ENCODE results near the gene FXR1.

FXR1 gene

GRCh38 chr3:180987344-180987743 is 74.9 kb downstream of the FXR1 start:
- no peak overlapping the region for H3K23ac ChIP-seq (ENCODE audit: low read length in 2 of 2)
- WGBS = 95% methylated on average over 2 of the region's 2 CpGs
- DNase-seq = no peak

GRCh38 chr3:180989291-180990163 is 77.1 kb downstream of the FXR1 start, which contains the start of gene DNAJC19:
Gene DNAJC19 (minus strand): TSS chr3:180989736. CDS start chr3:180989602, 134 bp downstream.
- Histone ChIP-seq H3K4me2 (ENCODE audit: low read length, poor library complexity, severe bottlenecking) (peak within 1 kb of the TSS; percentile 39), H3K4ac (ENCODE audit: low read depth in 1 of 2, low read length in 2 of 2) (no peak within 1 kb of the TSS), H2BK12ac (ENCODE audit: low read length in 2 of 2) (no peak within 1 kb of the TSS), H2AK5ac (ENCODE audit: low read length, severe bottlenecking) (no peak within 1 kb of the TSS), H2AFZ (ENCODE audit: low read depth, low read length) (peak within 1 kb of the TSS; percentile 56), H3K79me1 (replicated peaks; ENCODE audit: low read length, poor library complexity, severe bottlenecking) (peaks cover 2% of the 10 kb centered on the region), H3K4me3 (ENCODE audit: insufficient read depth in 1 of 2, low read depth in 1 of 2, low read length in 2 of 2) (peak within 1 kb of the TSS; percentile 89 to 95), H2BK15ac (ENCODE audit: low read depth, poor library complexity, severe bottlenecking) (peak within 1 kb of the TSS; percentile 77), H3K36me3 (ENCODE audit: control insufficient read depth in 1 of 2, insufficient read depth in 2 of 2, low read depth in 1 of 2, low read length in 2 of 2) (peaks cover 3 to 30% of the 10 kb centered on the region in 2 experiments), H3K27me3 (ENCODE audit: control insufficient read depth in 1 of 2, insufficient read depth in 1 of 2, low read length in 2 of 2) (peaks cover 0 to 3% of the 10 kb centered on the region in 2 experiments), H3K4me1 (ENCODE audit: control insufficient read depth, insufficient read depth, low read depth, low read length) (peaks cover 4% of the 10 kb centered on the region), H3K9ac (ENCODE audit: low read length) (peak within 1 kb of the TSS; percentile 93), H3K14ac (ENCODE audit: low read length in 2 of 2) (peak within 1 kb of the TSS in 1 of 2 experiments; percentile 53), H4K8ac (ENCODE audit: low read length) (peak within 1 kb of the TSS; percentile 78), H3K27ac (ENCODE audit: low read length, poor library complexity, severe bottlenecking) (peak within 1 kb of the TSS; percentile 73), H3K23ac (ENCODE audit: low read length in 2 of 2) (no peak within 1 kb of the TSS), H3K9me3 (ENCODE audit: control insufficient read depth, low read length) (no peaks in the 10 kb centered on the region), H2BK120ac (ENCODE audit: low read depth, low read length) (no peak within 1 kb of the TSS), H2BK5ac (ENCODE audit: low read depth, low read length, poor library complexity, severe bottlenecking) (no peak within 1 kb of the TSS), H3K18ac (ENCODE audit: low read depth in 1 of 2, low read length in 2 of 2) (peak within 1 kb of the TSS; percentile 37 to 64), H4K91ac (ENCODE audit: low read length) (peak within 1 kb of the TSS; percentile 55)
- 1% methylated on average over 27 of the region's 43 CpGs for WGBS
- peak; percentile 98 for DNase-seq

More at GRCh38 chr3:180987344-180987743, 74.9 kb downstream of the FXR1 start:
- Histone ChIP-seq H3K27me3 (ENCODE audit: control insufficient read depth in 1 of 2, insufficient read depth in 1 of 2, low read length in 2 of 2) (no peaks in the 10 kb centered on the region), H2BK120ac (ENCODE audit: low read depth, low read length) (no peak overlapping the region), H3K14ac (ENCODE audit: low read length in 2 of 2) (no peak overlapping the region), H3K4me1 (ENCODE audit: control insufficient read depth, insufficient read depth, low read depth, low read length) (peaks cover 4% of the 10 kb centered on the region), H2AK5ac (ENCODE audit: low read length, severe bottlenecking) (no peak overlapping the region), H3K9me3 (ENCODE audit: control insufficient read depth, low read length) (no peaks in the 10 kb centered on the region), H4K91ac (ENCODE audit: low read length) (no peak overlapping the region), H2BK12ac (ENCODE audit: low read length in 2 of 2) (no peak overlapping the region), H2BK5ac (ENCODE audit: low read depth, low read length, poor library complexity, severe bottlenecking) (no peak overlapping the region), H3K36me3 (ENCODE audit: control insufficient read depth in 1 of 2, insufficient read depth in 2 of 2, low read depth in 1 of 2, low read length in 2 of 2) (peaks cover 3 to 50% of the 10 kb centered on the region in 2 experiments), H4K8ac (ENCODE audit: low read length) (no peak overlapping the region), H3K79me1 (replicated peaks; ENCODE audit: low read length, poor library complexity, severe bottlenecking) (peaks cover 4% of the 10 kb centered on the region), H3K18ac (ENCODE audit: low read depth in 1 of 2, low read length in 2 of 2) (no peak overlapping the region), H2AFZ (ENCODE audit: low read depth, low read length) (no peak overlapping the region), H3K27ac (ENCODE audit: low read length, poor library complexity, severe bottlenecking) (no peak overlapping the region), H3K4ac (ENCODE audit: low read depth in 1 of 2, low read length in 2 of 2) (no peak overlapping the region), H2BK15ac (ENCODE audit: low read depth, poor library complexity, severe bottlenecking) (no peak overlapping the region), H3K4me3 (ENCODE audit: insufficient read depth in 1 of 2, low read depth in 1 of 2, low read length in 2 of 2) (no peak overlapping the region), H3K4me2 (ENCODE audit: low read length, poor library complexity, severe bottlenecking) (no peak overlapping the region), H3K9ac (ENCODE audit: low read length) (no peak overlapping the region)

GRCh38 chr3:180990505-180990904 is 78.0 kb downstream of the FXR1 start:
- 64% methylated on average over 1 of the region's 2 CpGs for WGBS
- Histone ChIP-seq H4K91ac (ENCODE audit: low read length) (no peak overlapping the region), H2BK12ac (ENCODE audit: low read length in 2 of 2) (no peak overlapping the region), H3K4me1 (ENCODE audit: control insufficient read depth, insufficient read depth, low read depth, low read length) (peaks cover 4% of the 10 kb centered on the region), H3K27me3 (ENCODE audit: control insufficient read depth in 1 of 2, insufficient read depth in 1 of 2, low read length in 2 of 2) (peaks cover 0 to 3% of the 10 kb centered on the region in 2 experiments), H2AK5ac (ENCODE audit: low read length, severe bottlenecking) (no peak overlapping the region), H3K4me2 (ENCODE audit: low read length, poor library complexity, severe bottlenecking) (no peak overlapping the region), H3K79me1 (replicated peaks; ENCODE audit: low read length, poor library complexity, severe bottlenecking) (peaks cover 2% of the 10 kb centered on the region), H2AFZ (ENCODE audit: low read depth, low read length) (no peak overlapping the region), H3K9ac (ENCODE audit: low read length) (peak overlapping the region; percentile 93), H3K14ac (ENCODE audit: low read length in 2 of 2) (no peak overlapping the region), H3K36me3 (ENCODE audit: control insufficient read depth in 1 of 2, insufficient read depth in 2 of 2, low read depth in 1 of 2, low read length in 2 of 2) (peaks cover 3 to 20% of the 10 kb centered on the region in 2 experiments), H2BK15ac (ENCODE audit: low read depth, poor library complexity, severe bottlenecking) (no peak overlapping the region), H3K18ac (ENCODE audit: low read depth in 1 of 2, low read length in 2 of 2) (no peak overlapping the region), H2BK5ac (ENCODE audit: low read depth, low read length, poor library complexity, severe bottlenecking) (no peak overlapping the region), H4K8ac (ENCODE audit: low read length) (no peak overlapping the region), H3K4ac (ENCODE audit: low read depth in 1 of 2, low read length in 2 of 2) (no peak overlapping the region), H2BK120ac (ENCODE audit: low read depth, low read length) (no peak overlapping the region), H3K4me3 (ENCODE audit: insufficient read depth in 1 of 2, low read depth in 1 of 2, low read length in 2 of 2) (peak overlapping the region in 1 of 2 experiments; percentile 95), H3K27ac (ENCODE audit: low read length, poor library complexity, severe bottlenecking) (no peak overlapping the region), H3K9me3 (ENCODE audit: control insufficient read depth, low read length) (no peaks in the 10 kb centered on the region), H3K23ac (ENCODE audit: low read length in 2 of 2) (no peak overlapping the region)
- no peak for DNase-seq

GRCh38 chr3:180996415-180996932 is 84.0 kb downstream of the FXR1 start:
- DNase-seq = no peak
- Histone ChIP-seq H3K4me2 (ENCODE audit: low read length, poor library complexity, severe bottlenecking) (no peak overlapping the region), H3K27me3 (ENCODE audit: control insufficient read depth in 1 of 2, insufficient read depth in 1 of 2, low read length in 2 of 2) (peaks cover 0 to 3% of the 10 kb centered on the region in 2 experiments), H3K9ac (ENCODE audit: low read length) (no peak overlapping the region), H3K14ac (ENCODE audit: low read length in 2 of 2) (no peak overlapping the region), H2AFZ (ENCODE audit: low read depth, low read length) (no peak overlapping the region), H3K23ac (ENCODE audit: low read length in 2 of 2) (no peak overlapping the region), H3K4ac (ENCODE audit: low read depth in 1 of 2, low read length in 2 of 2) (no peak overlapping the region), H3K18ac (ENCODE audit: low read depth in 1 of 2, low read length in 2 of 2) (no peak overlapping the region), H2BK15ac (ENCODE audit: low read depth, poor library complexity, severe bottlenecking) (no peak overlapping the region), H2BK120ac (ENCODE audit: low read depth, low read length) (no peak overlapping the region), H3K4me3 (ENCODE audit: insufficient read depth in 1 of 2, low read depth in 1 of 2, low read length in 2 of 2) (no peak overlapping the region), H3K36me3 (ENCODE audit: control insufficient read depth in 1 of 2, insufficient read depth in 2 of 2, low read depth in 1 of 2, low read length in 2 of 2) (no peaks in the 10 kb centered on the region), H2BK12ac (ENCODE audit: low read length in 2 of 2) (no peak overlapping the region), H2AK5ac (ENCODE audit: low read length, severe bottlenecking) (no peak overlapping the region), H4K91ac (ENCODE audit: low read length) (no peak overlapping the region), H3K79me1 (replicated peaks; ENCODE audit: low read length, poor library complexity, severe bottlenecking) (no peaks in the 10 kb centered on the region), H3K4me1 (ENCODE audit: control insufficient read depth, insufficient read depth, low read depth, low read length) (no peaks in the 10 kb centered on the region), H4K8ac (ENCODE audit: low read length) (no peak overlapping the region), H3K27ac (ENCODE audit: low read length, poor library complexity, severe bottlenecking) (no peak overlapping the region), H3K9me3 (ENCODE audit: control insufficient read depth, low read length) (peaks cover 2% of the 10 kb centered on the region), H2BK5ac (ENCODE audit: low read depth, low read length, poor library complexity, severe bottlenecking) (no peak overlapping the region)
- WGBS = 75% methylated on average over 2 of the region's 2 CpGs
